Neural progenitor cell (in vitro differentiated cells): Measurements from ENCODE around the gene NXF2.
"Not testable (repeated sequence)": the region's sequence is repeated elsewhere in the genome, so short reads cannot be mapped to it uniquely, and the experiment has no call there.

Source experiments
- EZH2 ChIP-seq: fragments of 200-600 bp; sonication (generic); IDR thresholded peaks from 2 replicates; pipeline ENCODE4 v1.6.1; 2017; ENCODE audit warnings: antibody characterized with exemption, mild to moderate bottlenecking, moderate library complexity
- EZH2phosphoT487 ChIP-seq: fragments of 200-600 bp; sonication (generic); IDR thresholded peaks from 2 replicates; pipeline ENCODE4 v1.6.1; 2017; ENCODE audit warnings: antibody characterized with exemption
- TF ChIP-seq, protein P1 (sequence below): fragments of 200-600 bp; sonication (generic); IDR thresholded peaks from 2 replicates; pipeline ENCODE4 v1.5.1; 2017; ENCODE audit warnings: antibody characterized with exemption, mild to moderate bottlenecking

GRCh38 chrX:102216497-102216896 is 30.5 kb upstream of the NXF2 start:
- TF ChIP-seq, protein P1, sequence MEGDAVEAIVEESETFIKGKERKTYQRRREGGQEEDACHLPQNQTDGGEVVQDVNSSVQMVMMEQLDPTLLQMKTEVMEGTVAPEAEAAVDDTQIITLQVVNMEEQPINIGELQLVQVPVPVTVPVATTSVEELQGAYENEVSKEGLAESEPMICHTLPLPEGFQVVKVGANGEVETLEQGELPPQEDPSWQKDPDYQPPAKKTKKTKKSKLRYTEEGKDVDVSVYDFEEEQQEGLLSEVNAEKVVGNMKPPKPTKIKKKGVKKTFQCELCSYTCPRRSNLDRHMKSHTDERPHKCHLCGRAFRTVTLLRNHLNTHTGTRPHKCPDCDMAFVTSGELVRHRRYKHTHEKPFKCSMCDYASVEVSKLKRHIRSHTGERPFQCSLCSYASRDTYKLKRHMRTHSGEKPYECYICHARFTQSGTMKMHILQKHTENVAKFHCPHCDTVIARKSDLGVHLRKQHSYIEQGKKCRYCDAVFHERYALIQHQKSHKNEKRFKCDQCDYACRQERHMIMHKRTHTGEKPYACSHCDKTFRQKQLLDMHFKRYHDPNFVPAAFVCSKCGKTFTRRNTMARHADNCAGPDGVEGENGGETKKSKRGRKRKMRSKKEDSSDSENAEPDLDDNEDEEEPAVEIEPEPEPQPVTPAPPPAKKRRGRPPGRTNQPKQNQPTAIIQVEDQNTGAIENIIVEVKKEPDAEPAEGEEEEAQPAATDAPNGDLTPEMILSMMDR = not testable (repeated sequence)
- TF ChIP-seq EZH2, EZH2phosphoT487: not testable (repeated sequence)
